ENCODE data around the gene EPHB6.
A peak's percentile ranks its signal among the peaks of the same experiment; 100 is the strongest.

Gene EPHB6

DNA sequence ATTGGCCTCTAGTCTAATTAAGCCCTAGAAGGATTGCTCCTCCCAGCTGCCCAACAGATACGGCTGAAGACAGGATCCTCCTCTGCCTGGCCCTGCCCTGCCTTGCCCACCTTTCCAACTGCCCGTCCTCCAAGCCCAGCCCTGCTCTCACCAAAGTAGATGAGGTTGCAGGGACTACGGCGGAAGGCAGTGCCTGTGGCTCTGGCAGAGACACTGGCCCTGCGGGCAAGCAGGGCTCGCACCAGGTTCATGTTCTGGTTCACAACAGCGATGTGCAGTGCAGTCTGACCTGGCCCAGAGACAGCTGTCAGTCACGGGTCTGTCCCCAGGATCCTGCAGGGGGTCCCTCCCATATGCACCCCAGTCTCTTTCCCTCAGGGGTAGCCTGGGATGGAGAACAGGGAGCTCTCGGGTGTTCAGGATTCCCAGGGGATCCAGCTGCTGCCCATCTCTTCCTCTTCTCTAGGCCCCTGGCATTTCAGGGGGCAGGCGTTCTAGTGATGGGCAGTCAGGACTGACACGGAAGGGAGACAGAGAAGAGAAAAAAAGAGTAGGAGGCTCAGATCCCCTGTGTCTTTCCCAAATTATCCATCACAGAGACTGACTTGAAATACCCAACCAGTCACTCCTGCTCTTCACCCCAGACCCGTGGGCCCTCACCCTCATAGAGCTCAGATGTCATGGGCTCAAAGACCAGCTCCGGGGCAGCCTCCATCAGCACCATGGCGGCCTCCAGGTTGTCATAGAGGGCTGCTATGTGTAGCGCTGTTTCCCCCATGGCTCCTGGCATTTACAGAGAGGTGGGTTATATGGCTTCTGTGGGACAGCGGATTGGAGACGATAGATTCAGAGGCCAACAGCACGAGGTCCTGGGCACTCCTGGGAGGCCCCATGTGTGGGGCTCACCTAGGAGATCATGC lies 22.4 kb downstream of the EPHB6 start:
- DNase-seq (ENCODE audit: low spot score) = no peak

DNA sequence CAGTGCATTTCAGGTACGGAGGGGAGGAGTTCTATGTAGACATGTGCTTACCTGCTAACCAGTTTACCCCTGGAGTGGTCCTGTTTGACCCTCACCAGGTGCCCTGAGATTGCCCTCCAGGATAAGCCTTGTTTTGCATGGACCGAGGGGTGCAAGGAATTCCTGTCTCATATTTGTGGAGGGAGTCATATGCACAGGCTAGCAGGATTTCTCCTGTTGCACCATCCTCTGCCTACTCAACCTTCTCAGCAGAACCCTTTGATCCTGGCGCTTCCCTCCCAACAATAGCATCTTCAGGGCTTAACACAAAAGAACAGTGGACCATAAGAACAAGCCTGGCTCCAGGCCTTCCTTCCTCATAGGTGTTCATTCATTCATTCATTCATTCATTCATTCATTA lies 23.4 kb downstream of the EPHB6 start:
- no peak for DNase-seq (ENCODE audit: low spot score)

- no peak for DNase-seq (ENCODE audit: low spot score)
These were observed 24.2 kb downstream of the EPHB6 start for GRCh38 chr7:142879060-142879459.

DNA sequence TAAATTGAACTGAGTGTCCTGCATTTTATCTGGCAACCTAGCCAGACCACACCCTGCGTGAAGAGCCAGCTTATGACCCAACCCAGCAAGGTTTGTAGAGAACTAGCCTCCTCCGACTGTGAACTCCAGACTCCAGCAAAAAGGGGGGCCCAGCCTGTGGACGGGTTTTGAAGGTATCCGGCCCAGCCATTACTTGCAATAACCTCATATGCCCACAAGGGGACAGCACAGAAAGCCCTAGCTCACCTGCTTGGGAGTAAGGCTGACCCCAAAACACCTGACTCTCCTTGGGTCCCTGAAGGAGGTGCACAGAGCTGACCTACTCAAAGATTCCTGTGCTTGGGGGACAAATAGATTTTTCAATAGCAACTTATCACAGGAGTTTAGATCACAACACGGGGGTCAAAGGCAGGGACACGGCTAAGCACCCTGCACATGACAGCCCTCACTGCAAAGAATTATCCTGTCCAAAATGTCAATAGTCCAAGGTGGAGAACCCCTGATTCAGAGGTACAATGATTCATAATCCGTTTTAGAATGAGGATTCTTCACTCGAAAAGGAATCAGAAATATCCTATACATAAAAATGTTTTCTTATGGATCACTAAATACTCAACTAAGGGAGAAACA lies 26.1 kb downstream of the EPHB6 start:
- DNase-seq (ENCODE audit: low spot score) = peak; percentile 21

DNA sequence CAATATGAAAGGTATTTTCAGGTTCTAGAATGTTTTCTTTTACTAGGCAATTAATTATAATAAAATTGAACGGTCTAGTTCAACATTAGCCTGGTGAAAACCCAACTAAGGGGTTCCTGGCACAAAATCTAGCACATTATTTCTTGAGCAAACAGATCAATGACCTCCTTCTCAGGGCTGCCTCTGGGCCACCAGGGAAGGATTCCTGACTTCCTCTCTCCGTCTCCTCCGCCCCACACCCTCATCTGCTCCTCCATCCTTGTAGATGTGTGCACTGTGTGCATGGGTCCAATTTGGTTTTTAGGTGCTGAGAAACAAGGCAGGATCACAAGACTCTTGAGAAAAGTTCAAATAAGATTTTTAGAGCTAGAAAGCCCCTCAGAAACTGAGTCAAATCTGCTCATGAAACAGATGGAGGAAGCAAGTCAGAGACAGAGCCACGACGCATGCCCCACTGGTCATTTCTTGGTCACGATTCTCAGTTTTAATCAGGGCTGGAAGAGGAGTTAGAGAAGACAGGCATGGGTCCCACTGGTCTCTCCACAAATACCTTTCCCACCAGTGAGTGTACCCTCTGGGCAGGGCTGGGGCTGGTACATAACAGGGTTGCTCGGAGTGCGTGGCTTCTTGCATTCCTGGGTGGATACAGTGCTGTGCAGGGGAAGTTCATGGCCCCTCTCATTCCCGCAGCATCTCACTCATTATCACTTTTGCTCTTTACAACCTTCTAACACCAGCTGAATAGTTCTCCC lies 26.9 kb downstream of the EPHB6 start:
- no peak for DNase-seq (ENCODE audit: low spot score)

GRCh38 chr7:142882338-142882678 lies 27.4 kb downstream of the EPHB6 start:
- no peak for DNase-seq (ENCODE audit: low spot score)

DNA sequence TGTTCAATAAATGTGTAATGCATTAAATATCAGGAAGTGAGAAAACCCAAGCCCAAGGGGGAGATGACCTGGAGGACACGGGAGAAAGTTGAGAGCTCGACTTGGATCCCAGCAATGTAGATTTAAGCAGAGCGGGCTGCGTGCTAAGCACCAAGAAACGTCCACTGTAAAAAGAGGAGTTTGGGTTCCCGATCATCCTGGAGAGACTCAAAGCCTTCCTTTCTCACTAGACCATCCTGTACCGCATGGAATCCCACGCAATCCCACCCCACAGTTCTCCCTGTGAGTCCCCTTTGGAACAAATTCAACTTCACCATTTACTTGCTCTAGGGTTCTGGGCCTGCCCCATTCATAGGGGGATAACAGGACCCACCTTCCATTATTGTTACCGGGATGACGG lies 28.3 kb downstream of the EPHB6 start:
- no peak for DNase-seq (ENCODE audit: low spot score)

- DNase-seq (ENCODE audit: low spot score) = no peak
These were observed 28.9 kb downstream of the EPHB6 start for GRCh38 chr7:142883571-142884285.

DNA sequence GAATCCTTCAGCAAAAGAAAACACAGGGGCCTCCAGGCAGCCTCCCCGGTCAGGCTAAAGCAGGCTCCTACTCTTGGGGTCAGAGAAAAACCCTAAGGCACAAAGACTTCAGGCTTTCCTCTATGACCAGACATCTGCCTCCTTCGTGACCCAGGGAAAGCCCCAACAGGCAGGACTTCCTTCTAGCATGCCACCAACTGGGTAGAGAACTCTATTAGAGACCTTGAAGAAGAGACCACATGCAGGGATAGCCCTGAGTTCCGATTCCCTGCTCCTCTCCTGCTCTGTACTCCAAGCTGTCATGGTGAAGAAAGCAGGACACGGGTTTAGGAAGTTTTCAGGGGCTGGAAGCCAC lies 29.4 kb downstream of the EPHB6 start:
- no peak for DNase-seq (ENCODE audit: low spot score)

- no peak for DNase-seq (ENCODE audit: low spot score)
These were observed 30.7 kb downstream of the EPHB6 start, which contains the start of gene TRPV6 for GRCh38 chr7:142885311-142886230. Gene TRPV6 (minus strand): TSS chr7:142885745.

DNA sequence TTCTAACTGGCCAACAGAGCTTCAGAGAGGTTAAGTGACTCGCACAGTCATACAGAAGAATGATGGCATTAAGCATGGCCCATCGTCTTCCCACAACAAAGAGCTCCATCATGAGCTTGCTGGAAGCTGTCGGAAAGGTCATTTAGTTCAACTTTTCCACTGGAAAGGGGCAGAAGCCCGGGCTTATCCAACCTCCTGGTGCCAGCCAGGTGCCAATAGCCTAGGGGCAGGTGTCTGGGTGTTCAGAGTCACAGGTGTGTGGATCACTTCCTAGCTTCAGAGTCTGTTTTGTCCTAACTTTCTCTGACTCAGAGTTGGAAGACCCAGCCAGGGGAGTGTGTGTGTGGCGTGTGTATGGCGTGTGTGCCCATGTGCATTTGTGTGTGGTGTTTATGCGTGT lies 32.0 kb downstream of the EPHB6 start:
- no peak for DNase-seq (ENCODE audit: low spot score)

- DNase-seq (ENCODE audit: low spot score) = no peak
These were observed 32.6 kb downstream of the EPHB6 start for GRCh38 chr7:142887282-142888015.

DNA sequence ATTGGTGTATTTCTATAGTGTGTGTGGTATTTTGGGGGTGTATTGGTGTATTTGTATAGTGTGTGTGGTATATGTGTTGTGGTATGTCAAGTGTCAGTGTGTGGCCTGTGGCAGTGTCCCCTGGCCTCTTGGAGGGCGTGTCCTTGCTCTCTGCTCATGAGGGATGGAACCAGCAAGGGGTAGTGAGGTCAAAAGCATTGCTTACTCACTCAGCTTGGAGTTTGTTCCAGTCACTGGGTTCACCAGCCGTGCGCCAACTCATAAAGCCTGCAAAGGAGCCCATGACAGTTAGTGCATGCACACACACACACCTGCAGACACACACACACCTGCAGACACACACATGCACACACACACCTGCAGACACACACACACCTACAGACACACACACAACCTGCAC lies 34.9 kb downstream of the EPHB6 start:
- no peak for DNase-seq (ENCODE audit: low spot score)

DNA sequence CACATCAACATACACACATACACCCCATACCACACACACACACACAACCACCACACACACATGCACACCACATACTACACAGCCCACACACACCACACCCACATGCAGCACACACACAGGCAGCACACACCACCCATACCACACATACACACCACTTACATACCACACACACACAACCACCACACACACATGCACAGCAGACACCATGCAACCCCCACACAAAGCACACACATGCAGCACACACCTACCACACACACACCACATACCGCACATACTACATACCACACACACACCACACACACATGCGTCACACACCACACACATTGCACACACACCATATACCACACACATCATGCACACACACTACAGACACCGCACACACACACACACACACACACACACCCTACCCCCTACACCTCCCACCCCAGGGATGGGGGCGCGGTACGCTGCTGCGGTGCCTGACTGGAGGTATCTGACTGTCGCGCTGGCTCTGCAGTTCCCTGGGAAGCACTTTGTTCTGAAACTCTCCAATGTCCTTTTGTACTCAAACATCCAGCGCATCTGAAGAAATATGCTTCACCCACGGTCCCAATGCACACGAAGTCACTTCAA lies 36.1 kb downstream of the EPHB6 start:
- no peak for DNase-seq (ENCODE audit: low spot score)

- DNase-seq (ENCODE audit: low spot score) = no peak
These were observed 36.7 kb downstream of the EPHB6 start for GRCh38 chr7:142891490-142892082.

DNA sequence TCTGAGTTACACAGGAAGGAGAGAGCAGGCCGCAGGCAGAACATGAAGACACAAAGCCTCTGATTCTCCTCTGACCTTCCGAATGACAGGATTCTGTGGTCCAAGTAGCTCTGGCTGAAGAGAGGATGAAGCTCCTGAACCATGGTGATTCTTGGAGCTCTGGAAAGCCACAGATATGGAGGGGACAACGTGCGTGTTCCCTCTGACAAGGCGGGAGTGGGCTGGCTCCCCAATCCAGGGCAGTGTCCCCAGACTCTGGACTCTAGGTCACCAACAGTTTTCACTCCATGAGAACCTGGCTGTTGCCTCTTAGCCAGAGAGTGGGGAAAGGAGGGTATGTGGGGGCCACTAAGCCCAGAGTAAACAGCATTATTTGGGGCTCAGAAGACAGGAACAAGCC lies 38.1 kb downstream of the EPHB6 start:
- no peak for DNase-seq (ENCODE audit: low spot score)

DNA sequence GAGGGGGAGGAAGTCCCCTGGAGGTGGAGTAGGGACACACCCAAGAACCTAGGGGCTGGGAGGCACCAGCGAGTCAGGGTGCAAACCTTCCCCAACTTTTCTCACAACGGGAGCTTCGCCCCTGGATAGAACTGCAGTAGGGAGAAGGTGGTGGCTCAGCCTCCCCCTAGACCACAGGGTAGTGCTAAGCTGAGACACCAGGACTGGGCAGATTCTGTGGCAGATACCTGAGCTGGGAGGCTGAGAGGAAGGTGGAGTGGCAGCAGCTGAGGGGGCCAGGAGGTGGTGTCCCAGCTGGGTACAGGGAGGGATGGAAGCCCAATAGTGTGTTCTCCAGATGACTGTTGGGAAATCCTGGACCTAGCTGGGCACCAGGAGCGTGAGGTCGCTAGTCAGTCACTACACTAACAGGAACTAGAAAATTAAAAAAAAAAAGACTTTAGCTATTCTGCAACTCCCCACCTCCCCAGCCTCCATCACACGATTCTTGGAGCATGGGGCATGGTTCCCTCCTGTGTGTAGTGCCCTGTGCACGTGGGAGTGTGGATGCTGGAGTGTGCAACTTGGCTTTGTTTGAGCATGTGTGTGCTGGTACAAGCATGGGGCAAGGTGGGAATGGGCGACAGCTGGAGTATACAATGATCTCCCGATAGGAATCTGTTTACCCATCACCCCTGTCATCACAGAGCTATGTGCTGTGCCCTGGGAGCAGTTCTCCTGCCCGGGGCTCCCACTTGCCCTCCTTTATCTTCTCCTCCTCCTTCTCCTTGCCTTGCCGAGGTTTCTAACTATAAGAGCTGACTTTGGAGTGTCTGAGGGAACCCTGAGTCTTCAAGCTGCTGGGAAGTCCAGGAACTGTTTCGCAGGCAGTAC lies 39.5 kb downstream of the EPHB6 start:
- DNase-seq (ENCODE audit: low spot score) = no peak

DNA sequence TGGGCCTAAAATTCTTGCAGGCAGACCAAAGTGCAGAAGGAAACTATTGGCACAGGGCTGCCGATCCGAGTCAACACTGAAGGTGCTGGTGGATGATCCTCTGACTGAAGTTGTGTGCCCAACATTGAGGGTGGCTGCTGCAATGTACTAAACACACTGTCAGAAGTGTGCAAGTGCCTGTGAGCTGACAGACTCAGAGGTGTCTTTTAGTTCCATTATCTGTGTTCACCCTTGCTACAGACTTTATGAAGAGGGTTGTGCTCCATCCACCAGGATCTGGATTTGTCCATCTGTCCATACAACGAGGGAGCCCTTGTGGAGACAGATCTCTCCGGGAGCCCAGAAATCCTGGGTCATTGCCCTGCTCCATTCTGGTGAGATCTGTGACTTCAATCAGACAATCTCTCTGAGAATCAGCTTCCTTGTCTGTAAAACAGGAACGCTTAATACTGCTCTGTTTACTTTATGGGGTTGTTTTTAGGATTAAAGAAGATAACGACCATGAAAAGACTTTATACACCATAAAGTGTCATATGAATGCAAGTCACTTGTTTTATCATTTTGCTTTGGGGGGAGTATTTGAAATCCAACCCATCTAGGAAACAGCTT lies 40.2 kb downstream of the EPHB6 start:
- no peak for DNase-seq (ENCODE audit: low spot score)

Measured in kidney capillary endothelial cell (primary cell).